Measurements from ENCODE around the gene TSPYL1. TPM values are rescaled to one million over a fixed set of nuclear protein-coding genes. Genes with fewer than 3 reads are reported as not detected.
"Not testable (repeated sequence)": the region's sequence is repeated elsewhere in the genome, so short reads cannot be mapped to it uniquely, and the experiment has no call there.

The TSPYL1 gene
- total and polyA plus RNA-seq, 9 donors = 39.2 to 155 (median 99.0) TPM

DNA sequence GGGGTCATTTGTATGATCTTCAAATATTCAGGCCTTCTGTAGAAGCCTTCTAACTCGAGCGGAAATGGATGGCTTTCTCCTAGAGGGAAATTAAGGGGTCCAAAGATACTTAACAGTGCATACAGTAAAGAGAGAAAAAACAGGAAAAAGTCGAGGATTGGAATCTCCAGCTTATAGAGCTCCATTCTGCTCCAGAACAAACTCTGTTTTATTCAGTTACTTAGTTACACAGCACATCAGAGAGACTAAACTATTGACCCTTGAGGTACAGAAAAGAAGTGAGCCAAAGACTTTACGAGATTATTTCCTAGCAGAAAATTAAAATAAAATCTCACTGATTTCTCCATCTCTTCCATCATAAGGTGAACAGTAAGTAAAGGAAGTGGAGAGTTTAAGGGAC lies 47.3 kb upstream of the TSPYL1 start:
- no peaks in the 10 kb centered on the region for H3K9me3 ChIP-seq
- H3K4me1 ChIP-seq (ENCODE audit: insufficient read depth) = peaks cover 8% of the 10 kb centered on the region
- no peak for DNase-seq
- no peak for TF ChIP-seq POLR2A (IDR thresholded peaks at IDR 0.05)
- no peak for TF ChIP-seq EP300 (IDR thresholded peaks at IDR 0.05)
- TF ChIP-seq CTCF (IDR thresholded peaks at IDR 0.05) = no peak
- H3K27ac ChIP-seq = no peak overlapping the region
- H3K4me3 ChIP-seq = no peak overlapping the region
- H3K36me3 ChIP-seq = no peaks in the 10 kb centered on the region
- H3K27me3 ChIP-seq = no peaks in the 10 kb centered on the region
- intact Hi-C loops (cut with DNase I) = no loop called here
- 72 to 76% (median 75%) methylated on average over 4 of the region's 4 CpGs for WGBS, 3 donors

DNA sequence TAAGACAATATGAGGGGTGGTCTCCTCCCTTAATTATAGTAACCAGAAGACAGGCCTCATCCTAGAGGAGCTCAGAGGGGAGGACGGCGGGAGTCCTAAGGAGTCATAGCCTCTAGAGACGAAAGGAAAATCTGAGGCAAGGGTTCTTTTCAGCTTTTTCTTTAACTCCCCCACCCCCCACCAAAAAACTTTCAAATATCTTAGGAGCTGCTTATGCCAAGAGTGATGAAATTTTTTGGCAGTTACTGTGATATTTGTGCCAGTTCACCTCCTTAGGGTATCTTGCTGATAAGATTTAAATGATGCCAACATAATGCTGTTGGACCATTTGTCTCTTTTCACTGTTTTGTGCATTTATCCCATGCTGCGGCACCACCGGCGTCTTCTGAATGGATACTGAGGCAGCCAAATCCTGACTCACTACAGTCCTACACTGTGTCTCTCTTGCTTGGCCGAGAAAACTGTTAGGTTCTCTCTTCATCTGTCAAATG lies 46.5 kb upstream of the TSPYL1 start:
- no peak for DNase-seq
- Histone ChIP-seq H3K27ac (no peak overlapping the region), H3K4me1 (ENCODE audit: insufficient read depth) (peaks cover 8% of the 10 kb centered on the region), H3K27me3 (no peaks in the 10 kb centered on the region), H3K36me3 (no peaks in the 10 kb centered on the region), H3K9me3 (no peaks in the 10 kb centered on the region), H3K4me3 (no peak overlapping the region)
- intact Hi-C loops (cut with DNase I) = no loop called here
- TF ChIP-seq CTCF (IDR thresholded peaks at IDR 0.05) (no peak), POLR2A (IDR thresholded peaks at IDR 0.05) (no peak), EP300 (IDR thresholded peaks at IDR 0.05) (no peak)
- WGBS, 3 donors = 49 to 76% (median 67%) methylated on average over 7 of the region's 7 CpGs

DNA sequence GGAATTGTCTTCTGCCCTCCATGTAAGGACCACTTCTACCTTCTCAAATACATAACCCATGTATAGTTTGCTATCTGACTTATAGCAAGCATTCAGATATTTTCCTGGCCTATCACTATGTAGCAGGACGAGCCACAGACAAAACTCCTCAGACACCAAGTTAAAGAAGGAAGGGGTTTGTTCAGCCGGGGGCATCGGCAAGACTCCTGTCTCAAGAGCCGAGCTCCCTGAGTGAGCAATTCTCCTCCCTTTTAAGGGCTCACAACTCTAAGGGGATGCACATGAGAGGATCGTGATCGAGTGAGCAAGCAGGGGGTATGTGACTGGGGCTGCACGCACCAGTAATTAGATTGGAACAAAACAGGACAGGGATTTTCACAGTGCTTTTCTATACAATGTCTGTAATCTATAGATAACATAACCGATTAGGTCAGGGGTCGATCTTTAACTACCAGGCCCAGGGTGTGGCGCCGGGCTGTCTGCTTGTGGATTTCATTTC lies 46.0 kb upstream of the TSPYL1 start:
- H3K4me3 ChIP-seq; intact Hi-C loops (cut with DNase I); DNase-seq; H3K9me3 ChIP-seq; H3K4me1 ChIP-seq (ENCODE audit: insufficient read depth); H3K36me3 ChIP-seq; H3K27ac ChIP-seq; H3K27me3 ChIP-seq: not testable (repeated sequence)
- WGBS, 3 donors = 95 to 97% (median 97%) methylated on average over 10 to 11 of the region's 11 CpGs

DNA sequence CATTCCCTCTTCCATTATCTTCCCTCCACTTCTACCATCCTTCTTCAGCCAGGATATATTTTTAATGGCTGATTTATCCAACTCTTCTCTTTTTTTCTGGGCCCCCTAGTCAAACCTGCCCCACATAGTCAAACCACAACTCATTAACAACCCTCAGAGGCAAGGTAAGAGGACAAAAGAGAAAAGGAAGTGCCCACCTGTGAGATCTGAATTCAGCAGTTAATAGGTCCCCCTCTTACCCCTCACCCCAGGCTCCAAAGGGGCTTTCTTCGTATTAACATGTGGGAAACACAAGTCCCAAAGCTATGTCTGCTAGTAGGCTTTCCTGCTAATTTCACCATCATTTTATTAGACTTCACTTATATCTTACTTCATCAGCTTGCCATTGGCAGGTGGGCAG lies 44.1 kb upstream of the TSPYL1 start:
- 94 to 100% (median 96%) methylated on average over 1 of the region's 1 CpG for WGBS, 3 donors
- H3K36me3 ChIP-seq = no peaks in the 10 kb centered on the region
- TF ChIP-seq EP300 (IDR thresholded peaks at IDR 0.05) (no peak), POLR2A (IDR thresholded peaks at IDR 0.05) (no peak), CTCF (IDR thresholded peaks at IDR 0.05) (no peak)
- intact Hi-C loops (cut with DNase I) = no loop called here
- DNase-seq = no peak
- H3K4me1 ChIP-seq (ENCODE audit: insufficient read depth) = peaks cover 8% of the 10 kb centered on the region
- no peak overlapping the region for H3K27ac ChIP-seq
- no peaks in the 10 kb centered on the region for H3K9me3 ChIP-seq
- no peaks in the 10 kb centered on the region for H3K27me3 ChIP-seq
- no peak overlapping the region for H3K4me3 ChIP-seq

- H3K4me1 ChIP-seq (ENCODE audit: insufficient read depth); H3K27ac ChIP-seq; H3K9me3 ChIP-seq; intact Hi-C loops (cut with DNase I); DNase-seq; H3K36me3 ChIP-seq; H3K27me3 ChIP-seq; H3K4me3 ChIP-seq: not testable (repeated sequence)
- 91 to 95% (median 94%) methylated on average over 13 of the region's 13 CpGs for WGBS, 3 donors
Measured at GRCh38 chr6:116321933-116322332, 42.2 kb upstream of the TSPYL1 start.

Measured in ovary (tissue), 9 donors.